Sigmoid colon (tissue), 4 donors: Measurements from ENCODE around the gene JAZF1.

Experiments
- CTCF ChIP-seq, 4 experiments: fragments of 450-650 bp in 3 of 4; fragments of 200-600 bp in 1 of 4; IDR thresholded peaks; one replicate each; pipeline ENCODE4 v1.5.1; 2016 to 2019; ENCODE audit warnings: antibody characterized with exemption in 4 of 4, mild to moderate bottlenecking in 3 of 4, moderate library complexity in 2 of 4
- EP300 ChIP-seq, 4 donors: sonication (generic); formaldehyde crosslinking; IDR thresholded peaks; one replicate each; pipeline ENCODE4 v1.6.1; 2017; ENCODE audit warnings: antibody characterized with exemption in 4 of 4
- POLR2A ChIP-seq, 2 donors: fragments of 450-650 bp; IDR thresholded peaks; one replicate each; pipeline ENCODE4 v1.6.1; 2016; ENCODE audit warnings: antibody characterized with exemption in 2 of 2, mild to moderate bottlenecking in 2 of 2, moderate library complexity in 2 of 2
- POLR2AphosphoS5 ChIP-seq, 4 donors: sonication (generic); formaldehyde crosslinking; IDR thresholded peaks; one replicate each; pipeline ENCODE4 v1.6.1; 2017; ENCODE audit warnings: antibody characterized with exemption in 4 of 4

DNA sequence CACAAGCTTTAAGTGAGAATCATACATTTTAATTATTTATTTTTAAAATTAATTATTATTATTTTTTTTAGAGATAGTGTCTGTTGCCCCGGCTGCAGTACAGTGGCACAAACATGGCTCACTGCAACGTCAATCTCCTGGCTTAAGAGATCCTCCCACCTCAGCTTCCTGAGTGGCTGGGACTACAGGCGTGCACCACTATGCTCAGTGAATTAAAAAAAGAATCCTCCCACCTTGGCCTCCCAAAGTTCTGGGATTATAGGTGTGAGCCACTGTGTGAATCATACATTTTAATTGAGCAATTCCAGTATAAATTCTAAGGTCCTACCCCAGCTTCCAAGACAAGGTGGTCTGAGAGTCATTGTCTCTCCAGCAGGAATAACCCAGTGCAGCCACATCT lies 172.4 kb downstream of the JAZF1 start:
- no peak for TF ChIP-seq CTCF (IDR thresholded peaks at IDR 0.05)
- no peak for TF ChIP-seq POLR2A (IDR thresholded peaks at IDR 0.05)
- TF ChIP-seq EP300 (IDR thresholded peaks at IDR 0.05): no peak
- no peak for TF ChIP-seq POLR2AphosphoS5 (IDR thresholded peaks at IDR 0.05)
